DMS153 treated with DMSO at 0.1 percent for 48 hours (cell line): ENCODE results near the gene USE1.

Source experiments
- DNase-seq: peaks from one replicate; lab custom pipeline; 2025; ENCODE audit not compliant: unreplicated experiment; lab: John Stamatoyannopoulos, UW

Gene USE1

DNA sequence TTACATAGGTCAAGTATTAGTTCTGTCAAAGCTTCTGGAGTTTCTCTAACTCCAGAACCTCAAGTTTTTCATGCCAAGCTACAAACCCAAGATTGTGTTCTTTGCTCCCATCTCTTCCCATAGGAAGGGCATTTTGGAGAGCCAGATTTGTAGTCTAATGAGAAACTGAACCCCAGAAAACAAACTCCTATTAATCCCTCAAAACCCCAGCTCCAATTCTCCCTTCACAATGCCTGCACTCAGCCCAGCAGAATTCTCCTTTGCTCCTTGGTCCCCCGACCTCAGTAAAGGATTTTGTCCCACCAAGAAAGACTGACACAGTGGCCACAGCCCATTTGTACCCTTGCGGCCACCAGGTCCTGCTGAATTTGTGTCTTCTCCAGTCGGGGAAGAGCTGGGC, 41.0 kb downstream of the USE1 start:
- DNase-seq, result no peak

DNA sequence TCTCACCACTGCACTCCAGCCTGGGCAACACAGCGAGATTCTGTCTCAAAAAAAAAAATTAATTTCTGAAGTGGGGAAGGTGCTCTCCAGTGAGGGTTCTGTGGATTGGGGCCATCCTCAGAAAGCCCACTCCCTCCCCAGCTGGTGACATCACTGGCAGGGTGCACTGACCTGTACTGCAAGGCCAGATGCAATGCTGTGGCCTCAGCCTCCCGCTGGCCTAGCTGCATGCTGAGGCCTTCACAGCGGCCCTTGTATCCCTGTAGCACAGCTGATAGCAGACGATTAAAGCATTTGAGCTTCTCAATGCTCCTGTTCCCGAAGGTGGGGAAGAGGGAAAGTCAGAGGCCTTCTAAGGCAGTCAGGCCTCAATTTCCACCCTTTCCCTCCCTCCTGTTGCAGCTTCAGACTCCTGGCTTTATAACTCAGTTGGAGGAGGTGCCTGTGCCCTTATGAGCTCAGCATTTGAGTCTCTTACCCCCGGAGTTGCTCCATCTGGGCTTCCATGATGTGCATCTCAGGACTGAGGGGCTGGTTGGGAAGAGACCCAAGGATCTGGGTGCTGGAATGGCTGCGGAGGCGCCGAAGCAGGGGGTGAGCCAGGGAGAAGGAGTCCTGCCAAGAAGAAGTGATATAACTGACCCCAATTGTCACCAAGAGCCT, 44.1 kb downstream of the USE1 start:
- no peak for DNase-seq

DNA sequence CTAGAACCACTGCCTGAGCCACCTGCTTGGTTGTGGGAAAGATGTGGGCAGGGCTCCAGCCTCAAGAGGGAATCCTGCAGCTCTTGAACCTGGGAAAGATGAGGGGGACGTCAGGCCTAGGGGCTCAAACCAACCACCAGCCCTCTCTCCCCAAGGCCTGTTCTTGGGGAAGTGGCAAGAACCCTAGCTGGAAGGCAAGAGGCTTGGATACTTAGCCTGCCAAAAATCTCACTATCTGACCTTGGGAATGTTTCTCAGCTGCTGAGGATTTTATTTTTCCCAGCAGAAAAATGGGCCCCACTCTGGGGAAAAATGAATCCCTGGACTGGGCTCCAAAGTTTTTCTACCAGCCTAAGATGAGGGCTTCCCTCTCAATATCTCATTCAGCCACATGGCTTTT, 44.8 kb downstream of the USE1 start:
- no peak for DNase-seq

DNA sequence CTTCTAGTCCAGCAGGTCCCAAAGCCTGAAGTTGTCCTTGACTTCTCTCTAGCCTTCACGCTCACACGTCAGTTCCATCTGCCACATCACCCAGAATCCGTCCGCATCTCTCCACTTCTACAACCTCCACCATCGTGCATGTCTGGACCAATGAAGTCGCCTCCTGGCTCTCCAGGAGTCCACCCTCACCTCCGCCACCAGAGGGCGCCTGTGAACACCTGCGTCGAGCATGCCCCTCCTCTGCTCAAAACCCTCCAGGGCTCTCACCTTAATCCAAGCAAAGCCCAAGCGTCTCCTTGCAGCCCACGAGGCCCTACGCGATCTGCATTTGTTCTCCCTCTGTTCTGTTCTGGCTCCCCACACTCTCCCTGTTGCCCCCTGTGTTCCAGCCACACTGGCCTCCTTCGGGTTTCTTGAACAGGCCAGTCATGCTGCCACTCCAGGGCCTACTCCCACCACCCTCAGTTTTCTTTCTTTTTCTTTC, 45.7 kb downstream of the USE1 start:
- DNase-seq, result peak; percentile 80

DNA sequence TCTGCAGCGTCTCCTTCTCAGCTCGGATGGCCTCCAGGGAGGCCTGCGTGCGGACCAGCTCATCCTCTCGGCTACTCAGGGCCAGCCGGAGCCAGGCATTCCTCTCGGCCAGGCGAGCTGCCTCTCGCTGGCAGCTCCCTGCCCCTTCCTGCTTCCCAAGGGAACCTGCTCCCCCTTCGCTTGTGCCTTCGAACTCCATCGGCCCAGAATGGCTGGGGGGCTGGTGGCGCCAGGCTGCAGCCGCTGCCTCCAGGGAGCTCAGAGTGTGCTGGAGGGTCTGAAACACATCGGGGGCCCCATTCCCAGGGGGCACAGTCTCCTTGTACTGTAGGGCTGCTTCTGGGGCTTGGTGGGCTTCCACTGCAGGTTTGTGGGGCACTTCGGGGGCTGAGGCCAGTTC, 47.4 kb downstream of the USE1 start:
- DNase-seq, result no peak

DNA sequence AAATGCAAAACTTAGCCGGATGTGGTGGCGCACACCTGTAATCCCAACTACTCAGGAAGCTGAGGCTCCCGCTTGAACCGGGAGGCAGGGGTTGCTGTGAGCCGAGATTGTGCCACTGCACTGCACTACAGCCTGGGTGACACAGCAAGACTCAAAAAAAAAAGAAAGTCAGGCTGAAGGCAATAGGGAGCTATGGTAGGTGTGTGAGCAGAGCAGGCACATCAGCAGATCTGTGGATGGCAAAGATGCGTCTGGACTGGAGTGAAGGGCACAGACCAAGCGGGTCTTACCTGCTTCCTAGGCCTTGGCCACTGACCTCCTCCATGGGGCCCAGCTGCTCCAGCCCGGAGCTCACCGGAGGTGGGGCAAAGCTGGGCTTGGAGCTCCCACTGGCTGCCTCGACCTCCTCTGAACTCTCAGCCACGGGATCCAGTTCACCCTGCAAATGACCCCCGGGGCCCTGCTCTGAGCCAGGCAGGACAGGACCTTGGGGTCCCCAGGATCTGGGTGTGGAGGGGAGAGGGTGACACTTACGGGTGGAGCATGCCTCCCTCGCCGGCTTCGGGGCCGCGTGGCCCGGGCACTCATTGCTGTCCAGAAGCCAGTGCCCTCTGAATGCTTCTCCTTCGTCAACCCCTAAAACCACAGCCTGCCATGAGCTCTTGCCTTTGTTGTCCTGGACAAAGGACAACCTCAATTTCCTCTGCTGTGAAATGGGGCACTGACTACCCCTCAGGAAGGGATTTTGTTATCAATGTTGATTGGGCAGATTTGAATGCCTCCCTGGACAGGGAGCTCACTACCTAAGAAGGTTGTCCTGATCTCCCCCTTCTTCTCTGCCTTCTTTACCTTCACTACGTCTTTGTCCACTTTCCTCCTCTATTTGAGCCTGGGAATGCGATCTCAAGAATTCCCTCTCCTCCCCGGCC, 48.8 kb downstream of the USE1 start:
- no peak for DNase-seq

DNA sequence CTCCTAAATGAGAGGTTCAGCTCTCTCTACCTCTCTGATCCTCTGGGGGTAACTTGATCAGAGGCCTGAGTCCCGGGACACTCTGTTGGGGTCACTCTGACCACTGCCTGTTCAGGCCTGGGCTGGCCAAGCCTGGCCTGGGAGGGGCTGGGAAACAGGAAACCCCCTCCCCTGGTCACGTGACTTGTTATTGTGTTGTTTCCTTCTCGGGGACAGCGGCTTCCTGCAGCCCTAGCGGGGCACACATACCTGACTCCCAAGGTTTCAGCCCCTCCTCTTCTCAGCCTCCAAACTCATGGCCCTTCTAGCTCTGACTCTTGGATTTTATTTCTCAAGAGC, 49.5 kb downstream of the USE1 start, which contains the start of gene USHBP1:
TSS of gene USHBP1 (minus strand) at position 105 of the 339 bp plus-strand sequence. CDS start 446 bp downstream, outside the sequence.
- no peak for DNase-seq

DNA sequence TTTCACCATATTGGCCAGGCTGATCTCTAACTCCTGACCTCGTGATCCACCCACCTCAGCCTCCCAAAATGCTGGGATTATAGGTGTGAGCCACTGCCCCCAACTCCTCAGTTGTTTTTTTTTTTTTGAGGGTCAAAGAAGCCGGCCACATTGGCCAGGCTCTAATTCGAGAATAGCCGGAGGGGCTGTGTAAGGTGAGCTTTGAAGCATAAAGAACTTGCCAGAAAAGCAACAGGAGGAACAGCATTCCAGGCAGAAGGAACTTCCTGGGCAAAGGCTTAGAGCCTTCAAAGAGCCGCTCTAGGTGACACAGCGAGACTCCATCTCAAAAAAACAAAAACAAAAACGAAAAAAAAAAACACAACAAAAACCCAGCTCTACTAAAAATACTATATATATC, 50.9 kb downstream of the USE1 start:
- DNase-seq, result no peak

DNA sequence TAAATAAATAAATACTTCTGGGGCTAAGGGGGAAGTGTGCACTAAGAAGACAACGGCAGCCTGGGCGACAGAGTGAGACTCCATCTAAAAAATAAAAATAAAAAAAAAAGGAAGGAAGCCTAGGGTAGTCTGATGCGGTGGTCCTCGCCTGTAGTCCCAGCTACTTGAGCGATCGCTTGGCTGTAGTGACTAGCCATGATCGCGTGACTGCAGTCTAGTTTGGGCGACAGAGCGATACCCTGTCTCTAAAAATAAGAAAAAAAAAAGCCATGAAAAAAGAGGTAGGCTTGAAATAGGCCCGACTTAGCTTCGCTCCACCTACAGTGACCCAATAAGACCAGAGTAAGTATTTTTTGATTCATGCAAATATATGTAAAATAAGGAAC, 51.4 kb downstream of the USE1 start:
- DNase-seq, result no peak

DNA sequence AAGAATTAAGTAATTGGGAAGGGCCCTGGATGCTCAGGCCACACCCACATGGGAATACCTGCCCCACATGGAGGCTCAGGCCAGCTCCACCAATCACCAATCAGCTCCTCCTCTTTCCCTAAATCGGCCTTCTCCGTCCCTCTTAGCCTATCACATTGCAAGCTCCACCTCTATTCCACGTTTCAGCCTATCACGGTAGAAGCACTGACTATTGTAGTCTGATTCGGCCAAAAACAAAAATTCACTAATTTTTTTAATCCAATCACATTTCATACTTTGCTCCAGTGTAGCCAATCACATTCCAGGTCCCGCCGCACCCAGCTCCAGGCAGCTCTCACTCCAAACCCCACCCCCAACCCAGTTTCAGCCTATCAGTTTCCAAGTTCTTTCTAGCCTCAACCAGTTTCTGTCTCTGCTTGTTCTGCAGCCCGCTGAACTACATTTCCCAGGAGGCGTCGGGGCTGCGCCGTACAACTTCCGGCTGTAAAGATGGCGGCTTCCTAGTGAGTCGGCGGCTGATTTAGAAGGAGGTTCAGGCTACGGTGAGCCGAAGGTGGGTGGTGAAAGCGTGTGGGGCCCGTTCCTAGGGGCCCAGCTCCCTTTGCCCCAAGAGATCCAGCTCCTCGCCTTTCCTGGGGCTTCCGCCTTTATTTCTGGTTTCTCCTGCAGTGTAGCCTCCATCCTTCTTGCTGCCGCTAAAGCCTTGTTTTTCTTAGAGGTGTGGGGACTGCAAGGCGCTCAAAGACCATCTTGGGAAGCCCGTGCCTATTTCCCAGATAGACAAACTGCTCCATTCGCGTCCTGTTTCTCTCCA, 52.0 kb downstream of the USE1 start, which contains the start of gene BABAM1:
TSS of gene BABAM1 (plus strand) at position 469 of the 814 bp plus-strand sequence. CDS start 1,364 bp downstream, outside the sequence.
- DNase-seq, result peak; percentile 99

DNA sequence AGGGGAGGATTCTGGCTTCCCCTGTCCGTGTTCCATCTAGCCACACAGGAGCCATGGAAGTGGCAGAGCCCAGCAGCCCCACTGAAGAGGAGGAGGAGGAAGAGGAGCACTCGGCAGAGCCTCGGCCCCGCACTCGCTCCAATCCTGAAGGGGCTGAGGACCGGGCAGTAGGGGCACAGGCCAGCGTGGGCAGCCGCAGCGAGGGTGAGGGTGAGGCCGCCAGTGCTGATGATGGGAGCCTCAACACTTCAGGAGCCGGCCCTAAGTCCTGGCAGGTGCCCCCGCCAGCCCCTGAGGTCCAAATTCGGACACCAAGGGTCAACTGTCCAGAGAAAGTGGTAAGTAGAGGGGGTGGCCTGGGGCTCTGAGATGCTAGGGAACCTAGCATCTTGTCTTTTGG, 53.6 kb downstream of the USE1 start:
- DNase-seq, result no peak
